Activated B cell treated with CpG ODN at 0.5 μM for 24 hours (primary cell): ENCODE results near the gene RANBP17. TPM values are rescaled to one million over a fixed set of nuclear protein-coding genes. Genes with fewer than 3 reads are reported as not detected.

Experiments used
- ATAC-seq: fragments of 200-7000 bp; cut with Tn5 transposase; one replicate; pipeline ENCODE4 v1.10.0; 2021; ENCODE audit warnings: low read depth, mild to moderate bottlenecking, moderate library complexity
- CTCF ChIA-PET: fragments of 350-600 bp; sonication (Branson Sonifier 250); formaldehyde crosslinking; loops from one replicate; lab custom pipeline; 2021; ENCODE audit warnings: antibody characterized with exemption; lab: Charles Lee
- POLR2A ChIA-PET: fragments of 350-600 bp; sonication (Branson Sonifier 250); formaldehyde crosslinking; loops from one replicate; lab custom pipeline; 2021; ENCODE audit warnings: antibody characterized with exemption; lab: Charles Lee
- DNase-seq: peaks from one replicate; pipeline ENCODE4 v3.0.0; 2022
- H3K27ac Mint-ChIP-seq: one replicate; pipeline ENCODE4 v1.8.0; 2020; ENCODE audit warnings: mixed read lengths
- H3K27me3 Mint-ChIP-seq: one replicate; pipeline ENCODE4 v1.8.0; 2021; ENCODE audit warnings: mixed read lengths
- H3K36me3 Mint-ChIP-seq: one replicate; pipeline ENCODE4 v1.8.0; 2021; ENCODE audit warnings: low read depth, mixed read lengths
- H3K4me1 Mint-ChIP-seq: one replicate; pipeline ENCODE4 v1.8.0; 2021; ENCODE audit warnings: mixed read lengths
- H3K4me3 Mint-ChIP-seq: one replicate; pipeline ENCODE4 v1.8.0; 2020; ENCODE audit warnings: mild to moderate bottlenecking, mixed read lengths
- H3K9me3 Mint-ChIP-seq: one replicate; pipeline ENCODE4 v1.8.0; 2020; ENCODE audit warnings: mixed read lengths
- intact Hi-C: fragments of 100-400 bp; cut with micrococcal nuclease; formaldehyde crosslinking; loops from one replicate; pipeline ENCODE4 v1.15.1; 2024
- total RNA-seq: library from RNA; stranded (reverse); gene quantifications from 2 replicates; pipeline ENCODE4 v1.2.3, GENCODE V29; 2022
- TF ChIP-seq, protein P1 (sequence below): fragments of 200-600 bp; IDR thresholded peaks from one replicate; pipeline ENCODE4 v1.8.0; 2022; ENCODE audit warnings: antibody characterized with exemption, mild to moderate bottlenecking

The RANBP17 gene
- total RNA-seq, 1 donor from 2014 or later = not detected

DNA sequence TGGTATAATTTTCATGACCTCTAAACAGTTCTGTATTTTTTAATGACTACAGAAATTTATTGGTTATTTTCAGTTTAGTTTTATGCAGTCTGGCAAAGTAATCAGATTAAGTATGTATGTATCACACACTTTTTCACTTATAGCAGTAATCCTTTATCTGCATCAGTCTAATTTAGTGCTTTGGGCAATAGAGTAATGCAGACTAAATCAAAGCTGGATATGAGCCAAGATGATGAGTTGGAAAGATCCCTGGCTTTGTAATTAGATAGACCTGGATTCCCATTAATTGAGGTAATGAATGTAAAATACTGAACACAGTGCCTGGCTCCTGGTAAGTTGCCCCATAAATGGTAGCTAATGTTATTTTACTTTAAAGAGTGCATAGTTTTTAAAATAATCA lies 231.8 kb downstream of the RANBP17 start:
- H3K9me3 Mint-ChIP-seq = no peaks in the 10 kb centered on the region
- H3K4me3 Mint-ChIP-seq = no peak overlapping the region
- no peak overlapping the region for H3K27ac Mint-ChIP-seq
- no peaks in the 10 kb centered on the region for H3K36me3 Mint-ChIP-seq
- CTCF ChIA-PET = no interaction called here
- ATAC-seq = no peak
- DNase-seq = no peak
- intact Hi-C loops = no loop called here
- TF ChIP-seq, protein P1, sequence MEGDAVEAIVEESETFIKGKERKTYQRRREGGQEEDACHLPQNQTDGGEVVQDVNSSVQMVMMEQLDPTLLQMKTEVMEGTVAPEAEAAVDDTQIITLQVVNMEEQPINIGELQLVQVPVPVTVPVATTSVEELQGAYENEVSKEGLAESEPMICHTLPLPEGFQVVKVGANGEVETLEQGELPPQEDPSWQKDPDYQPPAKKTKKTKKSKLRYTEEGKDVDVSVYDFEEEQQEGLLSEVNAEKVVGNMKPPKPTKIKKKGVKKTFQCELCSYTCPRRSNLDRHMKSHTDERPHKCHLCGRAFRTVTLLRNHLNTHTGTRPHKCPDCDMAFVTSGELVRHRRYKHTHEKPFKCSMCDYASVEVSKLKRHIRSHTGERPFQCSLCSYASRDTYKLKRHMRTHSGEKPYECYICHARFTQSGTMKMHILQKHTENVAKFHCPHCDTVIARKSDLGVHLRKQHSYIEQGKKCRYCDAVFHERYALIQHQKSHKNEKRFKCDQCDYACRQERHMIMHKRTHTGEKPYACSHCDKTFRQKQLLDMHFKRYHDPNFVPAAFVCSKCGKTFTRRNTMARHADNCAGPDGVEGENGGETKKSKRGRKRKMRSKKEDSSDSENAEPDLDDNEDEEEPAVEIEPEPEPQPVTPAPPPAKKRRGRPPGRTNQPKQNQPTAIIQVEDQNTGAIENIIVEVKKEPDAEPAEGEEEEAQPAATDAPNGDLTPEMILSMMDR = no peak
- H3K4me1 Mint-ChIP-seq = no peaks in the 10 kb centered on the region
- H3K27me3 Mint-ChIP-seq = no peaks in the 10 kb centered on the region
- POLR2A ChIA-PET = no interaction called here

DNA sequence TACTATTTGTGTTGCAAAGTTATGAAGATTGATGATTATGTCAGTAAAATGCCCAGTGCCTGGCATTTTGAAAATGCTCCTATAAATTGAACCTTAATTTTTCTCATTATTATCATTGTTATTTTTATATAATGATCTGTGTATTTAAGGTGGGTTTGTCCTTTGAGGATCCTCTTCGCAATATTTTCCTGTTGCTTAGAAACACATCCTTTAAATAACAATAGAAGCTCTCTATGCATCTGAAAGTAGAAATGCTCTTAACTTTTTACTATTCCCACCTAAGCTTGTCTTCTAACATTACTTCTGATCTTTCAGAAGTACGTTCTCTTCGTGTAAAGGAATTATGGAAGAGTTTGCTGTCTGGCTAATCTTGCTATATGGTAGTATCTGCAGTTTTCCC lies 232.5 kb downstream of the RANBP17 start:
- no peak for DNase-seq
- CTCF ChIA-PET = no interaction called here
- TF ChIP-seq, protein P1 = no peak
- Mint-ChIP-seq H3K27me3 (no peaks in the 10 kb centered on the region), H3K4me1 (no peaks in the 10 kb centered on the region), H3K9me3 (no peaks in the 10 kb centered on the region), H3K36me3 (no peaks in the 10 kb centered on the region), H3K4me3 (no peak overlapping the region), H3K27ac (no peak overlapping the region)
- intact Hi-C loops = no loop called here
- ATAC-seq = no peak
- POLR2A ChIA-PET = no interaction called here

DNA sequence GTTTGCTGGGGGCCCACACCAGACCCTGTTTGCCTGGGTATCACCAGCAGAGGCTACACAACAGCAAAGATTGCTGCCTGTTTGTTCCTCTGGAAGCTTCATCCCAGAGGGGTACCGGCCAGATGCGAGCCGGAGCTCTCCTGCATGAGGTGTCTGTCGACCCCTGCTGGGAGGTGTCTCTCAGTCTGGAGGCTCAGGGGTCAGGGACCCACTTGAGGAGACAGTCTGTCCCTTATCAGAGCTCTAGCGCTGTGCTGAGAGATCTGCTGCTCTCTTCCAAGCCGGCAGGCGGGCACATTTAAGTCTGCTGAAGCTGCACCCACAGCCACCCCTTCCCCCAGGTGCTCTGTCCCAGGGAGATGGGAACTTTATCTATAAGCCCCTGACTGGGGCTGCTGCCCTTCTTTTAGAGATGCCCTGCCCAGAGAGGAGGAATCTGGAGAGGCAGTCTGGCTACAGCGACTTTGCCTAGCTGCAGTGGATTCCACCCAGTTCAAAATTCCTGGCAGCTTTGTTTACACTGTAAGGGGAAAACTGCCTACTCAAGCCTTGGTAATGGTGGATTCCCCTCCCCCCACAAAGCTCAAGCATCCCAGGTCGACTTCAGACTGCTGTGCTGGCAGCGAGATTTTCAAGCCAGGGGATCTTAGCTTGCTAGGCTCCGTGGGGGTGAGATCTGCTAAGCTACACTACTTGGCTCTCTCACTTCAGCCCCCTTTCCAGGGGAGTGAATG lies 241.2 kb downstream of the RANBP17 start:
- no peaks in the 10 kb centered on the region for H3K36me3 Mint-ChIP-seq
- no peak overlapping the region for H3K4me3 Mint-ChIP-seq

DNA sequence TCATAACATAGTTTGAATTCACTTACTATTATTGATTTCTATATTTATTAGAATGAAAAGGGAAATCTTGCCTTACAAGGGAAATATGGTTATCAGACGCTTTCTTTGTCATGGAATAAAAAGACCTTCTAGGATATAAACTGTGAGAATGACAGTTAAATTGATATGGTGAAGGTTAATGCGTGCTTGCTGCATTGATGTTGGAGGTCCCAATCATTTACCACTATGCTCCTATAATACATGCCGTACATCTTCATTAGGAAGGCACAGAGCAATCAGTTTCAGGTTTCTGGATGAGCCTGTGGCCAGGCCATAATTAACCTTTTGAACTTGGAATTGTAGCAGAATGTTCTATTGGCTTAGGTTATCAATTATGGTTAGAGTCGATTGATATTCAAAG lies 245.9 kb downstream of the RANBP17 start:
- TF ChIP-seq, protein P1 = no peak
- CTCF ChIA-PET = no interaction called here
- Mint-ChIP-seq H3K27ac (no peak overlapping the region), H3K9me3 (peaks cover 4% of the 10 kb centered on the region), H3K27me3 (no peaks in the 10 kb centered on the region), H3K4me3 (no peak overlapping the region), H3K36me3 (no peaks in the 10 kb centered on the region), H3K4me1 (no peaks in the 10 kb centered on the region)
- intact Hi-C loops = no loop called here
- DNase-seq (no peak), ATAC-seq (no peak)
- POLR2A ChIA-PET = no interaction called here

More for the DNA sequence above, 241.2 kb downstream of the RANBP17 start:
- H3K27ac Mint-ChIP-seq = no peak overlapping the region
- POLR2A ChIA-PET = no interaction called here
- ATAC-seq = no peak
- intact Hi-C loops = no loop called here
- no peaks in the 10 kb centered on the region for H3K27me3 Mint-ChIP-seq
- TF ChIP-seq, protein P1 = no peak
- no peaks in the 10 kb centered on the region for H3K4me1 Mint-ChIP-seq
- CTCF ChIA-PET = no interaction called here
- no peak for DNase-seq
- H3K9me3 Mint-ChIP-seq = peaks cover 4% of the 10 kb centered on the region

DNA sequence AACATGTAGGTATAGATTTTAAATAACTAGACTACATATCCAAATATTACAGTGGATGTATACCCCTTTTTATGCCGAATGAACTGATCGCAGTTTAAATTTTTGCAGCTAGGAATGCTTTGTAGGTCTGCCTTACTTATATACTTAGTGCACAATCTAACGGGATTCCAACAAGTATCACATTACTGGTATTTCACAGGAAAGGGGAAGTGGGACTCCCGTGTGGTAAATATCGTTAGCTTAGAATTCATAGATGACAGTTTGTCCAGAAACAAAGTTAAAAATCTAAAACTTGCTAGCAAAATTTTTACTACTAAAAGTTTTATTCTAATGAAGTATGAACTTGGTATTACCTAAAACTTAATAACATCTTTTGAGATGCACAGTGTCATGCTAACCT lies 253.7 kb downstream of the RANBP17 start:
- TF ChIP-seq, protein P1 = no peak
- Mint-ChIP-seq H3K36me3 (no peaks in the 10 kb centered on the region), H3K27ac (no peak overlapping the region), H3K9me3 (peaks cover 5% of the 10 kb centered on the region), H3K27me3 (no peaks in the 10 kb centered on the region), H3K4me1 (no peaks in the 10 kb centered on the region), H3K4me3 (no peak overlapping the region)
- intact Hi-C loops = no loop called here
- ChIA-PET CTCF (interaction anchor here (0.7 kb wide), 1 partner anchor 437 kb away, joined by 4 read pairs; no protein-coding TSS in a partner anchor), POLR2A (no interaction called here)
- no peak for DNase-seq
- no peak for ATAC-seq
